DOHH2 (cell line): Measurements from ENCODE around the gene WBP1.

Experiments
- H3F3A ChIP-seq: fragments of 200-600 bp; sonication (generic), shearing (Covaris generic); 2 replicates; pipeline ENCODE4 v1.6.0; 2016; ENCODE audit warnings: antibody characterized with exemption, mild to moderate bottlenecking; ENCODE audit not compliant: control insufficient read depth, insufficient read depth
- H3K27ac ChIP-seq: fragments of 200-600 bp; sonication (generic); 2 replicates; pipeline ENCODE4 v1.5.1; 2014; ENCODE audit warnings: low read depth, mild to moderate bottlenecking, low read length, moderate library complexity
- H3K27me3 ChIP-seq: fragments of 200-600 bp; sonication (generic); 2 replicates; pipeline ENCODE4 v1.6.1; 2014; ENCODE audit warnings: mild to moderate bottlenecking, low read length, mixed read lengths; ENCODE audit not compliant: control insufficient read depth
- H3K36me3 ChIP-seq: fragments of 200-600 bp; sonication (generic); 2 replicates; pipeline ENCODE4 v1.6.1; 2014; ENCODE audit warnings: mild to moderate bottlenecking, low read length, moderate library complexity, mixed read lengths; ENCODE audit not compliant: control insufficient read depth
- H3K4me1 ChIP-seq: fragments of 200-600 bp; sonication (generic); 2 replicates; pipeline ENCODE4 v1.6.1; 2014; ENCODE audit warnings: mild to moderate bottlenecking, low read length, mixed read lengths; ENCODE audit not compliant: control insufficient read depth
- H3K4me2 ChIP-seq: fragments of 200-600 bp; sonication (generic); 2 replicates; pipeline ENCODE4 v1.6.0; 2014; ENCODE audit warnings: mild to moderate bottlenecking, low read length, moderate library complexity
- H3K4me3 ChIP-seq: fragments of 200-600 bp; sonication (generic); 2 replicates; pipeline ENCODE4 v1.5.1; 2014; ENCODE audit warnings: mild to moderate bottlenecking, low read length, mixed read lengths
- H3K79me2 ChIP-seq: fragments of 200-600 bp; sonication (generic); 2 replicates; pipeline ENCODE4 v1.6.1; 2014; ENCODE audit warnings: mild to moderate bottlenecking, low read length, mixed read lengths; ENCODE audit not compliant: control insufficient read depth
- H3K9me2 ChIP-seq: fragments of 200-600 bp; sonication (generic); replicated peaks from 2 replicates; pipeline ENCODE4 v1.6.1; 2014; ENCODE audit warnings: mild to moderate bottlenecking, low read length, mixed read lengths; ENCODE audit not compliant: control insufficient read depth
- H3K9me3 ChIP-seq: fragments of 200-600 bp; sonication (generic); 2 replicates; pipeline ENCODE4 v1.6.1; 2014; ENCODE audit warnings: antibody characterized with exemption, low read length, mixed read lengths; ENCODE audit not compliant: control insufficient read depth, insufficient read depth
- H4K20me1 ChIP-seq: fragments of 200-600 bp; sonication (generic); 2 replicates; pipeline ENCODE4 v1.6.0; 2014; ENCODE audit warnings: low read depth, mild to moderate bottlenecking, antibody characterized with exemption, low read length, moderate library complexity; ENCODE audit not compliant: control insufficient read depth, insufficient read depth
- EZH2phosphoT487 ChIP-seq: fragments of 200-600 bp; sonication (generic); IDR thresholded peaks from 2 replicates; pipeline ENCODE4 v1.6.1; 2017; ENCODE audit warnings: borderline replicate concordance, mild to moderate bottlenecking, antibody characterized with exemption, low read length, moderate library complexity, mixed read lengths
- TF ChIP-seq, protein P1 (sequence below): fragments of 200-600 bp; sonication (generic); IDR thresholded peaks from one replicate; pipeline ENCODE4 v1.5.1; 2014; ENCODE audit warnings: antibody characterized with exemption, mild to moderate bottlenecking, low read depth, low read length; ENCODE audit not compliant: poor library complexity, severe bottlenecking

The WBP1 gene

DNA sequence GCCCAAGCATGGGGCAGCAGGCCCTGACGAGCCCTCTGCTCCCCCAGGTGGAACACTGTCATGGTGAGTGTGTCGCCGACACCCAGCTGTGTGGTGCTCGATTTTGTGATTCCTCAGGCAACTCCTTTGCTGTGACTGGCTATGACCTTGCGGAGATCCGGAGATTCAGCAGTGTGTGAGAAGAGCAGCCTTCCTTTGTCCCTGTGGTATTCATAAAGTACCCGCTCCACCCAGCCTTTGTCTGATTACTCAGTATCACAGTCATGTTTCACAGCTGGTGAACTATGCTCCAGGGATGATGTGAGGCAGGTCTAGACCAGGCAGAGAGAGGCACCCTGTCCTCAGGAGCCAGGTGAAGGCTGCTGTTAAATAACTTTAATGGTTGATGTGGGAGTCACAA lies 32.7 kb upstream of the WBP1 start:
- Histone ChIP-seq H4K20me1 (no peaks in the 10 kb centered on the region), H3K4me1 (peaks cover 22% of the 10 kb centered on the region), H3K4me3 (no peak overlapping the region), H3K9me2 (no peaks in the 10 kb centered on the region), H3K27ac (no peak overlapping the region), H3K27me3 (no peaks in the 10 kb centered on the region), H3K79me2 (peaks cover 13% of the 10 kb centered on the region), H3K36me3 (peaks cover 30% of the 10 kb centered on the region), H3K9me3 (no peaks in the 10 kb centered on the region), H3K4me2 (no peak overlapping the region), H3F3A (peaks cover 4% of the 10 kb centered on the region; the same call in 1 of the 2 replicates)
- TF ChIP-seq, protein P1, sequence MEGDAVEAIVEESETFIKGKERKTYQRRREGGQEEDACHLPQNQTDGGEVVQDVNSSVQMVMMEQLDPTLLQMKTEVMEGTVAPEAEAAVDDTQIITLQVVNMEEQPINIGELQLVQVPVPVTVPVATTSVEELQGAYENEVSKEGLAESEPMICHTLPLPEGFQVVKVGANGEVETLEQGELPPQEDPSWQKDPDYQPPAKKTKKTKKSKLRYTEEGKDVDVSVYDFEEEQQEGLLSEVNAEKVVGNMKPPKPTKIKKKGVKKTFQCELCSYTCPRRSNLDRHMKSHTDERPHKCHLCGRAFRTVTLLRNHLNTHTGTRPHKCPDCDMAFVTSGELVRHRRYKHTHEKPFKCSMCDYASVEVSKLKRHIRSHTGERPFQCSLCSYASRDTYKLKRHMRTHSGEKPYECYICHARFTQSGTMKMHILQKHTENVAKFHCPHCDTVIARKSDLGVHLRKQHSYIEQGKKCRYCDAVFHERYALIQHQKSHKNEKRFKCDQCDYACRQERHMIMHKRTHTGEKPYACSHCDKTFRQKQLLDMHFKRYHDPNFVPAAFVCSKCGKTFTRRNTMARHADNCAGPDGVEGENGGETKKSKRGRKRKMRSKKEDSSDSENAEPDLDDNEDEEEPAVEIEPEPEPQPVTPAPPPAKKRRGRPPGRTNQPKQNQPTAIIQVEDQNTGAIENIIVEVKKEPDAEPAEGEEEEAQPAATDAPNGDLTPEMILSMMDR, result no peak
- no peak for TF ChIP-seq EZH2phosphoT487

DNA sequence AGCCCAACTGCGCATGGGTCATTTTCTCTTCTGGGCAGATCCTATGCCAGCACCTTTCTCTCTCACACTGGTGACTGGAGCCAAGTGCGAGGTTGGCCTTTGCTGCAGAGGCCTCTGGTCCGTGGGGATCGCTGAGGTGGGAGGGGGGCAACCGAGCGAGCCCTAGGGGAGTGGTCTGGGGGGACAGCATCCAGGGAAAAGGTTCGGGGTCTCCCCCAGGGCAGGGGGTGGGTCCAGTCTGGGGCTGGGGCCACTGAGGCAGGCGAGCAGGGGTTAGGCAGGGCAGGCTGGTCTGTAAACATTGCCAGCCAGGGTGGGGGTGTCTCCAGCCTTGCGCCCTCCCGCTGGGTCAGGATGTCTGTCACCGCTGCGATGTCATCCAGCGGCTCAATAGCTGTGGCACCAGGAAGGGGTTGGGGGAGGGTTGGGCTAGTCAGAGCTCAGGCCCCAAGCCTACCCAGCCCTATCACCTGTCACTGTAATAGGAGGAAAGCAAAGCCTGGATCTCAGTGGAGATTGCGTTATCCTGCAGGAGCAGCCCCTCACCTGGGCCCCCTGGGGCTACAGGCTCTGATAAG lies 32.0 kb upstream of the WBP1 start:
- no peak overlapping the region for H3K4me2 ChIP-seq
- no peaks in the 10 kb centered on the region for H4K20me1 ChIP-seq
- no peaks in the 10 kb centered on the region for H3K9me2 ChIP-seq
- H3K27ac ChIP-seq, result no peak overlapping the region
- H3K79me2 ChIP-seq, result peaks cover 13% of the 10 kb centered on the region
- peaks cover 30% of the 10 kb centered on the region for H3K36me3 ChIP-seq
- no peak overlapping the region for H3K4me3 ChIP-seq
- TF ChIP-seq, protein P1, result no peak
- TF ChIP-seq EZH2phosphoT487, result no peak
- H3K27me3 ChIP-seq, result no peaks in the 10 kb centered on the region
- H3K9me3 ChIP-seq, result no peaks in the 10 kb centered on the region
- peaks cover 15% of the 10 kb centered on the region for H3K4me1 ChIP-seq
- H3F3A ChIP-seq, result peaks cover 4% of the 10 kb centered on the region; the same call in 1 of the 2 replicates

DNA sequence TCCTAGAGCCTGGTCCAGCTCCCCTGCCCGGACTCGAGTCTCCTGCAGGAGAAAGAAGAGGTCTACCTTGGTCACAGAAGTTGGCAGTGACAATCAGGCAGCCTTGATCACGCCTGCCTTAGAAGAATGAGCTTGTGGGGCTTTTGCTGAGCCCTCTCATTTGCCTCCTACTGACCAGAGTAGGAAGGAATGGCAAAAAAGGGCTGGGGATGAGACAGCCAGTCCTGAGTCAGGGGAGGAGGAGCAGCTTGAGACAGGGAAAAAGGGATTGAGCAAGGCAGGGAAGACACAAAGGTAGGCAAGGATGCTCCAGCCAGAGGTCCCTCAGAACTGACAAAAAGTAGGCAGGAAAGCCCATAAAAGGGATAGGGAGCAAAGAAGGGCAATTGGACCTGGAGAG lies 30.7 kb upstream of the WBP1 start:
- no peak overlapping the region for H3K27ac ChIP-seq
- H3K36me3 ChIP-seq, result peaks cover 30% of the 10 kb centered on the region

More for the DNA sequence above, 30.7 kb upstream of the WBP1 start:
- no peaks in the 10 kb centered on the region for H3K27me3 ChIP-seq
- H3K9me3 ChIP-seq, result no peaks in the 10 kb centered on the region
- peaks cover 4% of the 10 kb centered on the region; the same call in 1 of the 2 replicates for H3F3A ChIP-seq
- H3K4me3 ChIP-seq, result no peak overlapping the region
- peaks cover 8% of the 10 kb centered on the region for H3K4me1 ChIP-seq
- H3K79me2 ChIP-seq, result peaks cover 5% of the 10 kb centered on the region; the same call in 1 of the 2 replicates
- H3K4me2 ChIP-seq, result no peak overlapping the region
- no peaks in the 10 kb centered on the region for H3K9me2 ChIP-seq
- TF ChIP-seq EZH2phosphoT487, result no peak
- TF ChIP-seq, protein P1, result no peak
- no peaks in the 10 kb centered on the region for H4K20me1 ChIP-seq
